ENCODE results near the gene FAM200A. TPM values are rescaled to one million over a fixed set of nuclear protein-coding genes. Genes with fewer than 3 reads are reported as not detected.

FAM200A gene
- total and polyA plus RNA-seq, 2 of the 4 experiments (the other 2 are of a cell fraction) = 5.9 to 6.0 TPM

- DNase-seq = no peak
- Histone ChIP-seq H3K27me3 (ENCODE audit: control insufficient read depth, insufficient read depth, low read length) (no peaks in the 10 kb centered on the region), H3K9me3 (ENCODE audit: control insufficient read depth, insufficient read depth, low read length) (peaks cover 64% of the 10 kb centered on the region), H3K56ac (ENCODE audit: extremely low read depth, insufficient read depth, low read length) (no peak overlapping the region), H2BK15ac (ENCODE audit: low read depth, low read length) (no peak overlapping the region), H3K4me3 (ENCODE audit: insufficient read depth, low read depth, low read length) (no peak overlapping the region), H2AK5ac (ENCODE audit: low read depth, low read length) (no peak overlapping the region), H3K36me3 (ENCODE audit: control insufficient read depth, insufficient read depth, low read length) (peaks cover 26% of the 10 kb centered on the region), H4K91ac (ENCODE audit: insufficient read depth, low read depth, low read length) (no peak overlapping the region), H3K27ac (ENCODE audit: insufficient read depth, low read length) (no peak overlapping the region), H3K4ac (ENCODE audit: low read depth, low read length) (no peak overlapping the region), H4K5ac (ENCODE audit: low read depth, low read length) (no peak overlapping the region), H3K79me1 (ENCODE audit: low read depth in 1 of 2, low read length in 2 of 2) (peaks cover 0 to 13% of the 10 kb centered on the region in 2 experiments; a peak in 1 of 4 replicates), H3K23ac (ENCODE audit: low read depth, low read length) (no peak overlapping the region), H2BK20ac (ENCODE audit: low read depth, low read length) (no peak overlapping the region), H2AK9ac (replicated peaks; ENCODE audit: low read depth, low read length, poor library complexity) (no peak overlapping the region), H3K4me2 (ENCODE audit: low read depth, low read length) (no peak overlapping the region), H2AFZ (replicated peaks; ENCODE audit: low read length, poor library complexity) (no peak overlapping the region), H3K14ac (replicated peaks; ENCODE audit: low read depth, low read length) (no peak overlapping the region), H3K9me1 (ENCODE audit: insufficient read depth, low read length) (no peaks in the 10 kb centered on the region), H3K4me1 (ENCODE audit: control insufficient read depth, insufficient read depth, low read length) (no peaks in the 10 kb centered on the region), H3K9ac (ENCODE audit: low read depth, low read length) (no peak overlapping the region), H2BK120ac (ENCODE audit: low read depth, low read length) (no peak overlapping the region), H4K20me1 (ENCODE audit: insufficient read depth, low read length) (no peaks in the 10 kb centered on the region), H3K18ac (ENCODE audit: low read depth, low read length) (no peak overlapping the region), H4K8ac (ENCODE audit: low read depth in 2 of 2, low read length in 2 of 2) (no peak overlapping the region), H2BK5ac (ENCODE audit: low read depth, low read length, poor library complexity, severe bottlenecking) (no peak overlapping the region)
- no TSS peak for BruUV-seq (replicated peaks)
- ChIA-PET POLR2A (ENCODE audit: unreplicated experiment) (no interaction called here), CTCF (no interaction called here)
- in situ Hi-C loops (cut with MboI; ENCODE audit: low sequenced_read_pairs) (no loop called here), dilution Hi-C loops (cut with HindIII; ENCODE audit: low sequenced_read_pairs, unreplicated experiment) (no loop called here), intact Hi-C loops (cut with micrococcal nuclease) (no loop called here)
- whole genome bisulfite sequencing, 2 experiments (ENCODE audit: extremely low coverage in 2 of 2, insufficient read length in 1 of 2) = no CpG with 5 or more reads among the region's 2 CpGs
- no peak for ATAC-seq (ENCODE audit: low read depth)
- no peak for TF ChIP-seq RFX5 (IDR thresholded peaks at IDR 0.05; ENCODE audit: low read depth, low read length)
- TF ChIP-seq RAD21 (IDR thresholded peaks at IDR 0.05; ENCODE audit: low read length) = no peak
- no peak for TF ChIP-seq ELK1 (IDR thresholded peaks at IDR 0.05; ENCODE audit: borderline replicate concordance, low read depth, low read length)
- no peak for TF ChIP-seq CTCF (conservative IDR thresholded peaks at IDR 0.05; ENCODE audit: low read depth, low read length)
- no peak for TF ChIP-seq MXI1 (IDR thresholded peaks at IDR 0.05; ENCODE audit: borderline replicate concordance, low read depth, low read length)
- TF ChIP-seq NFE2L2 (IDR thresholded peaks at IDR 0.05; ENCODE audit: low read depth, low read length) = no peak
- TF ChIP-seq MAFK (IDR thresholded peaks at IDR 0.05; ENCODE audit: low read depth, low read length) = no peak
- TF ChIP-seq POLR2A (IDR thresholded peaks at IDR 0.05; ENCODE audit: low read depth, low read length) = no peak
Observed at GRCh38 chr7:99535667-99536066, 16.2 kb downstream of the FAM200A start.

Measured in IMR-90 (cell line).